T1000 (cell line): Measurements from ENCODE around the gene INTS3.

Source experiments
- DNase-seq: peaks from one replicate; lab custom pipeline; 2025; ENCODE audit warnings: mixed read lengths; lab: John Stamatoyannopoulos, UW

Gene INTS3

DNA sequence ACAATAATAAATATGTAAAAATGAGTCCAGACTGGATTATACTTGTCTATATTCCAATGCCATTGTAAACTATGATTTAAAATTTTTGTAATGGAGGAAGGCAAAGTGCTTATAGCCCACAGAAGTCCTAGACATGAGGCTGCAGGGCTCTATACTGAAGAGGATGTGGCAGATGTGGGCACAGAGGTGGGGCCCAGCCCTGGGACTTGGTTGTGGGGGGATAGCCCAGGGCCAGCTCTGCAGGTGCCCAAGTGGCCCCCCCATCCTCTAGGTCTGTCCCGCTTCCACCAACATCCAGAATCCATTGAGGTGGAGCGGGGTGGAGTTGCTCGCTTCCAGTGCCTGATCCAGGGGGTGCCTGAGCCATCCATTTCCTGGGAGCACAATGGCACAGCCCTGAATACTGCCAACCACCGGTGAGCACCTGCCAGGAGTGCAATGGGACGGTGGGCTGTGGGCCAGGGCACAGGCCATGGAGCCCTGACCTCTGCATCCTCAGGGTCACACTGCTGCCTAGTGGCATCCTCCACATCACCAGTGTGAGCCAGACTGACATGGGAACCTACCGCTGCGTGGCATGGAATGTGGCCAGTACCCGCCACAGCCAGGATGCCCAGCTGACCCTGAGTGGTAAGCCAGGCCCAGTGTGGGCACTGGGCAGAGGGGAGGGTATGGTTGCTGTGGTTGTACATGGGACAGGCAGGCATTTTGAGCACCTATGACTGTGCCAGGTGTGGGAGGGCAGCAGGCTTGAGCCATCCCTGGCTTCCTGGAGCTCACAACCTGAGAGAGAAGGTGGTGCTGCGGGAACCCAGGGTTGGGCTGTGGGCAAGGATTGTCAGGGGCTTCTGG is 68.3 kb downstream of the INTS3 start:
- no peak for DNase-seq

- DNase-seq = no peak
Measured at GRCh38 chr1:153796786-153797659, 69.2 kb downstream of the INTS3 start.

GRCh38 chr1:153798468-153798780 is 70.6 kb downstream of the INTS3 start:
- DNase-seq = no peak

DNA sequence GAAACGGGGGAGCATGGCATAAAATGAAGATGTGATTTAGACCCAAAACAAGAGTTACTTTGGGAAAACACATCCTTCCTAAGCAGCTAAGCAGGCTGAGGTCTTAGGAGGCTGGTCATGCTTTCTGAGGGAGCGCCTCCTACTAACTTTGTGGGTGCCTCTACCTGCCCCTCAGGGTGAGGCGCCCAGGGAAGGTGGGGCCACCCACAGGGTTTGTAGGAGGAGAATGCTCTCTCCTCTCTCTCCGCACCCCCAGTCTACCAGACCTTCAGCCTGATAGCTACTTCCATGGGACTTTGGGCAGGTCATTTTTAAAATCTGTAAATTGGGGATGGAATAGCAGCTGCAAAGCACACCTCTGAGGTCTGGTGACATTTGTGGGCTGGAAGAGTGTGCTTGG is 71.2 kb downstream of the INTS3 start:
- no peak for DNase-seq

DNA sequence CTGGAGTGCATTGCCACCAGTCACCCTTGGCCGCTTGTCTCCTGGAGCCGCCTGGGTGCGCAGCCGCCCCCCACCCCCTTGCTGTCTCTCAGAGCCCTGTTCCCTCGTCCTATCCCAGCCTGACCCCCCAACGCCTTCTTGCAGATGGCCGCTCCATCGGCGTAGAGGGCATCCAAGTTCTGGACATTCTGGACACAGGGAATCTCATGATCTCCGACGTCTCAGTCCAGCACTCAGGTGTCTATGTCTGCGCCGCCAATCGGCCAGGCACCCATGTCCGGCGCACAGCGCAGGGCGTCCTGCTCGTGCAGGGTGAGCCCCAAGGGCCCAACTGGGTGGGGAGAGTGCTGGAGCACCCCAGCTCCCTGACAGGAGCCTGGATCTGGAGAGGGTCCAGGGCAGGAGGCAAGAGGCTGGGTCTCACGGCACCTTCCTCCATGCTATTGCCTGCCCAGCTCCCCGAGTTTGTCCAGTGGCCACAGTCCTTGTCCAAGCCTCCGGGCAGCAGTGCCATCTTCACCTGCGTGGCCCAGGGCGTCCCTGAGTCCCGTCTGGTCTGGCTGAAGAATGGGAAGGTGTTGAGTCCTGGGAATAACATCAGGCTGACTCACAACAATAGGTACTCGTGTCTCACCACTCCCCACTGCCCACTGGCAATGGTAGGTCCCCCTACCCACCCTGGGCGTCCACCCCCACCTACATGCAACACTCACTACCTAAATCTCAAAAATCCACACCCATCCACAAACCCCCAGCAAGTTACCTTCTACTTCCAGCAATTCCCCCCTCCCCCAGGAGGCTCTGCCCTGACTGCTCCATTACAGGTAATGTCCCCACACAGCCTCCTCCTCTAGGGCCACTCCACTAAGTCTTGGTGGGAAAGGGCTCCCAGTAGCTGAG is 72.0 kb downstream of the INTS3 start:
- DNase-seq = no peak

- no peak for DNase-seq
Measured at GRCh38 chr1:153800516-153800915, 72.7 kb downstream of the INTS3 start.

- no peak for DNase-seq
Measured at GRCh38 chr1:153801028-153801625, 73.3 kb downstream of the INTS3 start.

DNA sequence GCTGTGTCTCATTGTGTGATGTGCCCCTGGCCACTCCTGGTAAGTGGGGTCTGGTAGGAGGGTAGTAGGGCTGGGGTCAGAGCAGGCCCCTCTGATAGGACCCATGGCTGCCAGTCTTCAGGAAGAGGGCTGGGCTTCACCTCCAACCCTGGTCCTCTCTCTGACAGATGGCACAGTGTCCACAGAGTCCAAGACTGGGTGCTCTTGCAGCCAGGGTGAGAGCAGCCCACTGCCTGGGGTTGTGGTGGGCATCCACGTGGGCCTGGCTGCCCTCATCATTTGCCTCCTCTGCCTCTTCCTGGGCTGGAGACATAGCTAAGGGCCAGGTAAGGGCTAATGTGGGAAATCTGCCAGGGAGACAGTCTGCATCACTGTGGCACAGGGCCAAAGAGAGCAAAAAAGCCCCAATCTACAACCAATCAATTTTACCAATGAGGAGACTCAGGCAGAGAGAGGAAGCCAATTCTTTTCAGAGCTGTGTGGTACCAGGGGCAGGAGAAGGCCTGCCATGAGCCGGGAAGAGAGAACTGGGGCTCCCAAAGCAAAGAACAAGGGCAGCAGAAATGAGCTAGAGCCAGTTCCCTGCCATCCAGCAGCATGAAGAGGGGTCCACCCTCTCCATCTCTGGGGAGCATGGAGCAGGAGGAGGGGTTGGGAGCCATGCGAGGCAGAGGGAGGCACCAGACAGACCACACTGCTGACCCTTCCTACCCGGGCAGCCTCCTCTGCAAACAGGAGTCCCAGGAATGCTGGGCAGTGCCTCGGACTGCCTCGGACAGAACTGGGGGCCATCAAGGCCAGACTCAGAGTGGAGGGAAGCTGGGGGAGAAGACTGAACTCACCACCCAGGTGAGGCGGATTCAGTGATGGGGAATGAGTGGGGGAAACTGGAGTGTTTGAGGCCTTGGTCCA is 74.2 kb downstream of the INTS3 start:
- DNase-seq = no peak

DNA sequence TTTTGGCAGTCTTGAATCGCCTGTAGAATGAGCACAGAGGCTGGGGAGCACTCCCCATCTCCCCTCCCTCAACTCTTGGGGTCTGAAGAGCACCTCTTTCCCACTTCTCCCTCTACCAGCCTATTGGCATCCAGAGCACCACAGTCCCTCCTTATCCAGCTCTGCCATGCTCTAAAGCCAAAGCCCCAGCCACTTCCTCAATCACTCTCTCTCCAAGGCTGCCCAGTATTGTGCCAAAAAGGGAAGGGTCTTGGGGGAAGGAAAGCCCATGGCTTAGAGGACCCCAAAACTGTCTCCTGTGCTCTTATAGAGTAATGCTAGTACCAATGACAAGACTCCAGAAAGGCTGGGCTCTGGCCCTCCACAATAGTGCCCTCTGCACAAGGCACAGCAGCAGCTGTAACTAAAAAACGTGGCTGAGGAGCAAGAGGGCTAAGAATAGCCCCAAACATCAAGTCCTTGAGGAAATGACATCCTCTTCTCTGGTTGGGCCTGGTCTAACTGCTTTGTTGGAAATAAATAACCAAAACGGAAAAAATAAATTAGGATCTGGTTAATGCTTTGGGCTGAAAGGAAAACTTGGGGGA is 75.7 kb downstream of the INTS3 start:
- no peak for DNase-seq

DNA sequence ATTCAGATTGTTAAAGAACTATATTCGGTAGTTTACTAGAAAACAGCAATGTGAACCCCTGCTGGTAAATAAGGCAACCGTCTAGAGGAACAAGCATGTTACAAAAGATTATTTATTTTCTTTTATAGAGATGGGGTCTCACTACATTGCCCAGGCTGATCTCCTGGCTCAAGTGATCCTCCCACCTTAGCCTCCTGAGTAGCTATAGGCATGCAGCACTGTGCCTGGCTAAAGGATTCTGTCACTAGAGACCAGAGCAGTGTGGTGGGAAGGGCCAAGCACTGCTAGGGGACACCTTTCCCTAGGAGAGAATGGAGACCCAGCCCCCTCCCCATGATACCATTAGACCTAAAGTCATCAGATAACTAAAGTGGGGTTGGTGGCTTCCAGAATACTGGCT is 76.3 kb downstream of the INTS3 start:
- DNase-seq = no peak

DNA sequence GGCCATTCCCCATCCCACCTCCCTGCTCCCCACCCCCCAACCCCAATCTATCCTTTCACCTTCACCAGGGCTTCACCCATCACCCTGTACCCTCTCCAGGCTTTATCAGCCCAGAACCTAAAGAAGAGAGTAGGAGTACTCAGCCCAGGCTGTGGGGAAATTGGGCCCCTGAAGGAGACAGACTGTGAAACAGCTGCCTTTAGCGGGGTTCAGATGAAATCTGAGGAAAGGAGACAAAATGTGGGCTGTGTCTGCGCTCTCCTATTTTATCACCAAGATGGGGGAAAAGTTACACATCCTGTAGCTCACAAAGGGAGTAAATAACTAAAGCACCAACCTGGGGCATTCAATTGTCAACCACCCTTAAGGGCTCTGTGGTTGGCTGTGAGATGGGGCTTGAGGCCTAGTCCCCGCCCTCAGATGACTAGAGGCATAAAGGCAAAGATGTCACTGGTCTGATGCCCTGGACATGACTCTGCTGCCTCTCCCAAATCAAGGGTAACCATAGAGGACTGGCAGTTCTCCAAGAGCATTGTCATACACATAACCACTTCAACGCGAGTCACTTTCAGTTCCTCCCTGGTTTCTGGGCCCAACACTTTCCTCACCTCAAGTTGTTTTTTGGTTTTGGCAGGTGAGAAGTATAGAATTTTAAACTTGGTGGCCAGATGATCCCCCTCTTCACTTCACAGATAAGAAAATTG is 77.3 kb downstream of the INTS3 start:
- DNase-seq = peak; percentile 35

GRCh38 chr1:153805886-153806719 is 78.3 kb downstream of the INTS3 start:
- no peak for DNase-seq

DNA sequence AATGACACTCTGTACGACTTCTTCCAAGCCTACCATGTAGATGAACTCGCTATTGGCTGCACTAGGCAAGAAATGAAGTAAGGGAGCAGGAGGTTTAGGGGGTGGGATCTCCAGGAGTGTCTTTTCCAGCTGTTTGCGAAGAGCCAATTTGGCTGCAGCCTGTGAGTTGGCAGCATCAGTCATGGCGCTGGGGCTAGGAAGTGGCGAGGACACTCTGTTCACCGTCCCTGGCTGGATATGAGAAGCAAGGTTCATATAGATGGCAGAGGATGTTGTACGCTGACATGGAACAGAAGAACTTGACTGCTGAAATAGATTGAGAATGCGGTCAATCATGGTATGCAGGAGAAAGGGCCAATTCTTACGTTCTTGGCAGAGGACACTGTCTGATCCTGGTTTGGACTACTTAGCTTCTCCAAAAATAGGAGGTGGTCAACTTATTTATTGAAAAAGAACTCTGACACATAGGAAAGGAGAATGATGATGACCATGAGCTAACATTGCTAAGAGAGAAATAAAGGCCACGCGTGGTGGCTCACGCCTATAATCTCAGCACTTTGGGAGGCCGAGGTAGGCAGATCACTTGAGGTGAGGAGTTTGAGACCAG is 88.5 kb downstream of the INTS3 start:
- DNase-seq = no peak

DNA sequence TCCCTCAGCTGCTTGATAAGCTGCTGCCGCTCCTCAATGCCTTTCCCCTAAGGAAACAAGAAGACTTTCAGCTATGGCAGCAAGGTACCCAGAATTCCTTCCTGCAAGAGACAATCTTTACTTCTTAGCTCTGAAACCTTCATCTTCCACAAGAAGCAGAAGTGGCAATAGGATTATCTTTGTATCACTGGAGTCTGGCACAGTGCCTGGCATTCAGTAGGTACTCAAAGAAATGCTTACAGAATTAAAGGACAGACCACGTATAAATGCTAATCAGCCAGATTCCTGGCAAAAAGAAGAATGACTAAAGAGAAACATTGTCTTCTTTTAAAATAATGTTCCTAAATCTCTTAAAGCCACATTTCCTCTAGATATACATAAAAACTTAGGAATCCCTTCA is 91.0 kb downstream of the INTS3 start:
- DNase-seq = no peak
